Effector memory CD4-positive, alpha-beta T cell (primary cell): ENCODE data around the gene ALDH2.
A peak's percentile ranks its signal among the peaks of the same experiment; 100 is the strongest.
"Not testable (repeated sequence)": the region's sequence is repeated elsewhere in the genome, so short reads cannot be mapped to it uniquely, and the experiment has no call there.

ENCODE experiments used
- DNase-seq, 3 donors: peaks; one replicate each; pipeline ENCODE4 v3.0.0-alpha.2; 2020
- H3K27ac ChIP-seq: 2 replicates; pipeline ENCODE4 v1.7.0; 2013; ENCODE audit warnings: mild to moderate bottlenecking, low read length, moderate library complexity; ENCODE audit not compliant: insufficient read depth, poor library complexity, severe bottlenecking
- H3K27me3 ChIP-seq: replicated peaks from 2 replicates; pipeline ENCODE4 v1.7.0; 2013; ENCODE audit warnings: mild to moderate bottlenecking, low read length; ENCODE audit not compliant: insufficient read depth, control insufficient read depth, poor library complexity, severe bottlenecking
- H3K36me3 ChIP-seq: 2 replicates; pipeline ENCODE4 v1.7.0; 2013; ENCODE audit warnings: mild to moderate bottlenecking, low read length, moderate library complexity; ENCODE audit not compliant: control insufficient read depth, insufficient read depth
- H3K4me1 ChIP-seq: 2 replicates; pipeline ENCODE4 v1.7.0; 2013; ENCODE audit warnings: low read length, mild to moderate bottlenecking; ENCODE audit not compliant: control insufficient read depth, insufficient read depth, poor library complexity, severe bottlenecking
- H3K4me3 ChIP-seq: 2 replicates; pipeline ENCODE4 v1.7.0; 2013; ENCODE audit warnings: low read length, low read depth, mild to moderate bottlenecking; ENCODE audit not compliant: insufficient read depth, poor library complexity, severe bottlenecking
- H3K9me3 ChIP-seq: 2 replicates; pipeline ENCODE4 v1.7.0; 2013; ENCODE audit warnings: mild to moderate bottlenecking, low read length, moderate library complexity; ENCODE audit not compliant: control insufficient read depth

The ALDH2 gene

DNA sequence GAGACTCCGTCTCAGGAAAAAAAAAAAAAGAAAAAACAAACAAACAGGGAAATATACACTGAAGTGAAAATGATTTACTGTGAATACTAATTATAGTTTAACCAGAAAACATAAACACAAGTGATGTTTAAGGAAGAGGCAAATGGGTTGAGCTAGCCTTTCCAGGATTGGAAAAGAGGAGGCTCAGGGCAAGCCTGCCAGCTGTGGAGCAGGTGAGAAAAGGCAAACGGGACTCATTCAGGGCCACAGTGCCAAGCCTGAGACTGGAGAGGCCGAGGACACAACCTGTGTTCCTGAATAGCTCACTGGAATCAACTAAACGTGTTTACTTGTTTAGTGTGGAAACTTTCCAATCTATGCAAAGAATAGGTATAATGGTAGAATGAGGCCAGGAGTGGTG is 39.6 kb downstream of the ALDH2 start:
- H3K36me3 ChIP-seq = no peaks in the 10 kb centered on the region
- H3K4me3 ChIP-seq = no peak overlapping the region
- DNase-seq = no peak
- no peaks in the 10 kb centered on the region for H3K9me3 ChIP-seq
- H3K27ac ChIP-seq = no peak overlapping the region
- H3K4me1 ChIP-seq = no peaks in the 10 kb centered on the region
- H3K27me3 ChIP-seq = no peaks in the 10 kb centered on the region

DNA sequence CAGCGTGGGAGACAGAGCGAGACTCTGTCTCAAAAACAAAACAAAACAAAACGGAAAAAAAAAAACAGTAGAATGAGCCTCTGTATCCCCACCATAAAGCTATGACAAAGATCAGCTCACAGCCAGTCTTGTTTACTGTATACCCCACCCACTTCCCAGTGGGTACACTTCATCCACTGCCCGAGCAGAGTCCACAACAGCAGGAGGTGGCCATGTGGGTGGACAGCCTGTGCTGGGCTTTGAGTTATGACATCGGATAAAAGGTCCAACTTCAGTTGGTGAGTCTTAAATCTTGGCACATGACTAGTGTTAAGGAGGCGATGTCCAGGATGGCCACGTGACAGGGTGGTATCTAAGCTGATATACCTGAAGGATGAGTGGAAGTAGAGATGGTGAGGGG is 40.5 kb downstream of the ALDH2 start:
- Histone ChIP-seq H3K4me3 (no peak overlapping the region), H3K9me3 (no peaks in the 10 kb centered on the region), H3K36me3 (no peaks in the 10 kb centered on the region), H3K27ac (no peak overlapping the region), H3K27me3 (no peaks in the 10 kb centered on the region), H3K4me1 (no peaks in the 10 kb centered on the region)
- DNase-seq = no peak

DNA sequence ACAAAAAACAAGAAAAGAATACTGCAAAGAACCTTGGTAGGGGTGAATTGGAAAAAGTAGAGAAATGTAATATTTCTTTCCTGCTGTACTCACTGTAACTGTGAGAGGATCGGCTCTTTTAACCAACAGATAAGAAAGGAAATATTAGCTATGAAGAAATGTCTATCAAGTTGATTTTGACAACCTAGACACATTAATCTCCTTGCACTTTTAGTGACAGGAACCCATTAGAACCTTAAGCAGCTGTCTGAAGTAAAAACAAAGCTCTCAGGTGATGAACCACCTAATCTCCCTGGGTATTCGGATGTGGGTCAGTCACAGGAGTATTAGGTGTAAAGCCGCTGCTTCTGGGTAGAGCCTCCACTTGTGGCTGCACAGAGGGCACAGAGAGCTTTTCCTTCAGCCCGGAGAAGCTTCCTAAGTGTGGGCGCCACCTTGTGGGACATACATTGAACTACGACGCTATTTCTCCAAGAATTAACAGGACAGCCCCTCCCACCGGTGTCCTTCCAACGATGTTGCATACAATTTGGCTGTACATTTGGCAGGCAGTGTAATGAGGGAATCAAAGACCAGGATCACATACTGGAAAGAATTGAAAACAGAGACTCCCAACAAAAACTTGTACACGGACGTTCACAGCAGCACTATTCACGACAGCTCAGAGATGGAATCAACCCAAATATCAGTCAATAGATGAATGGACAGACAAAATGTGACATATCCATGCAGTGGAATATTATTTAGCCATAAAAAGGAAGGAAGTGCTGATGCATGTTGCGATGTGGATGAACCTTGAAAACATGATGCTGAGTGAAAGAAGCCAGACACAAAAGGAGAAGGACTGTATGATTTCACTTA is 46.4 kb downstream of the ALDH2 start:
- Histone ChIP-seq H3K27me3 (no peaks in the 10 kb centered on the region), H3K9me3 (no peaks in the 10 kb centered on the region), H3K4me1 (no peaks in the 10 kb centered on the region), H3K36me3 (no peaks in the 10 kb centered on the region), H3K4me3 (no peak overlapping the region), H3K27ac (no peak overlapping the region)
- DNase-seq = peak; percentile 8 to 47 (median 21)

DNA sequence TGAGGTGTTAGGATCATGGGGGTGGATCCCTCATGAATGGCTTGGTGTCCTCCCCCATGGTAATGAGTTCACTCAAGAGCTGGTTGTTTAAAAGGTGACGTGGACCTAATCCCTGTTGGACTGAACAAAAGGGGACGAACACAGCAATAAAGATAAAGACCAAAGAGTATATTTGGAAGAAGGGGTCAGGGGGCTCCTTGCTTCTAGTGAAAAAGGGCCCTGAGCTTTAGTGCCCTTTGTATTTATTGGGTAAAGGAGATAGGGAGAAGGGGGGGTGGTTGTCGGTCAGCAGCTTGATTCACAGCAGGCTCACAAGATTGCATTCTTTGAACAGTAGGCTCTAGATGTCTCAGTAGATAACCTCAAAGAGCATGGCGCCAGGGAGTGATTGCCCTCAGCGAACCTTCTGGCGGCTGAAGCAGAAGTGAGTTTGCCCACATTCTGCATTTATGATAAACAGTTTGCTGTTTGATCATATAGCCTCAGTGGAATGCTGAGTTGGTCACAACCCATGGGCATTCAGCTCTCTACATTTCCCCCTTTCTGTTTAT is 49.4 kb downstream of the ALDH2 start:
- H3K27me3 ChIP-seq = no peaks in the 10 kb centered on the region
- no peak for DNase-seq
- no peak overlapping the region for H3K27ac ChIP-seq
- no peaks in the 10 kb centered on the region for H3K4me1 ChIP-seq
- H3K4me3 ChIP-seq = no peak overlapping the region
- H3K36me3 ChIP-seq = no peaks in the 10 kb centered on the region
- H3K9me3 ChIP-seq = no peaks in the 10 kb centered on the region

DNA sequence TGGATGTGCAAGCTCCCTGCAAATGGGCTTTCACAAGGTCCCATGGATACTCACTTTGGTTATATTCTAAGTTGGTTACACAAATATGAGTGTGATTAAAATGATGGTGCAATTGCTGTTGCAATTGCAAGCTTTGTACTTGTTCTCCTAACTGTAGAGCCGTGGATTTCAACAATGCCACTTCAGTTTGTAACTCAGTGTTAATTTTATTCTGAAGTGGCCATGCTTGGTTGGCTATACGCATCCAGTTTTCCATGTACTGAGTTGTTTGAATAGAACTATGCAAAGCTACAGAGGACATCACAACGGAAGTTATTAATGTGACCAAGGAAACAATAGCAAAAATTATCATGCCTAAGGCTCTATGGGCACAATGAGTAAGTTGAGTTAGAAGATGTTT is 50.2 kb downstream of the ALDH2 start:
- not testable (repeated sequence) for H3K27ac ChIP-seq, H3K27me3 ChIP-seq, H3K36me3 ChIP-seq, DNase-seq, H3K9me3 ChIP-seq, H3K4me1 ChIP-seq, H3K4me3 ChIP-seq

DNA sequence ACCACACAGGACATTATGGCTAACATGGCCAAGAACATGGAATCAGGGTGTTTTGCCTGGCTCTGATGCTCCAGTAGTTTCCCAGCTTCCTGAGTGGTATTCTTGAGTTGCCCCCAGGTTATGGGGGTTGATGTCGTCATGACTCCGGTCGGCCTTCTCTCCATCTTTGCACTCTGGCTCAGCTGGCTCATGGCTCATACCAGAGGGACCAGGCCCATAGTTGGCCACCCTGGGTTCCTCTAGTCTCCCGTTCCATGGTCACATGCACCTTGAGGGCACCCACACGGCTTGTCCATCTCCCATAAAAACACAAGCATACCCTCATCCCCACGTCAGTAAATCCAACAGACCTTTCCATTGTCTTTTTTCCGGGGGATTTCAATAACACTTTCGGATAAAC is 51.6 kb downstream of the ALDH2 start:
- Histone ChIP-seq H3K27ac (no peak overlapping the region), H3K4me3 (no peak overlapping the region), H3K36me3 (no peaks in the 10 kb centered on the region), H3K9me3 (no peaks in the 10 kb centered on the region), H3K27me3 (no peaks in the 10 kb centered on the region), H3K4me1 (no peaks in the 10 kb centered on the region)
- DNase-seq = no peak

DNA sequence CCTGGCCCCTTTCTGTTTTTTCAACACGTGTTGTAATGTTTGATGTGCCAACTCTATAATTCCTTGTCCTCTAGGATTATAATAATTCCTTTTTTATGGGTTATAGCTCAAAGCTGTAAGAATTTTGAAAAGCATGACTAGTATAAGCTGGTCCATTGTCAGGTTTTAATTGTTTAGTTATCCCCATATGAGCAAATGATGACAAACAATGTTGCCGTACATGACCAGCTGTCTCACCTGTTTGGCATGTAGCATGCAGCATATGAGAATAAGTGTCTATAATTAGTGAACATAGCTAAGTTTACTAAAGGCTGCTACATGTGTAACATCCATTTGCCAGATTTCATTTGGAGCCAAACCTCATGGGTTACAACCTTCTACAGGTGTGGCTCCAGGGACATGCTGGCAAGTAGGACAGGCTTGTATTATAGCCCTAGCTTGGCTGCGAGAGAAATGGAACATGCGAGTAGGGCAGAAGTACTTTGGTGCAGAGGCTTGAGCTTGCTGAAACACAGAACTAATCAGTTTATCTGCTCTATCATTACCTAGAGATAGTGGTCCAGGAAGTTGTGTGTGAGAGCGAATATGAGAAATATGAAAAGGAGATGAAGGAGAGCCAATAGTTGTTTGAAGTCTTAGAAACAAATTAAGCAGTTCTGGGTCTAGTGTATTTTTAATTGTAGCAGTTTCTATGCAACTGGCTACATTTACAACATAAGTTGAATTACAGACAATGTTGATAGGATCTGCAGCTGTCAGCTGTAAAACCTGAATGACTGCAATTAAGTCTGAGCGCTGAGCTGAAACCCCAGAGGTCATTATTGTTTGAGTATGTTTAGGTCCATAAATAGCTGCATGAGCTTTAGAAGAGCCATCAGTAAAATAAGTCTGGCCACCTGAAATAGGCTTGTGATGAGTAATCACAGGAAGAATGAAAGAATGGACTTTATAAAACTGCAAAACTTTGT is 52.7 kb downstream of the ALDH2 start:
- no peak overlapping the region for H3K4me3 ChIP-seq
- H3K27me3 ChIP-seq = no peaks in the 10 kb centered on the region
- no peak for DNase-seq
- H3K9me3 ChIP-seq = no peaks in the 10 kb centered on the region
- H3K4me1 ChIP-seq = no peaks in the 10 kb centered on the region
- no peak overlapping the region for H3K27ac ChIP-seq
- H3K36me3 ChIP-seq = no peaks in the 10 kb centered on the region

DNA sequence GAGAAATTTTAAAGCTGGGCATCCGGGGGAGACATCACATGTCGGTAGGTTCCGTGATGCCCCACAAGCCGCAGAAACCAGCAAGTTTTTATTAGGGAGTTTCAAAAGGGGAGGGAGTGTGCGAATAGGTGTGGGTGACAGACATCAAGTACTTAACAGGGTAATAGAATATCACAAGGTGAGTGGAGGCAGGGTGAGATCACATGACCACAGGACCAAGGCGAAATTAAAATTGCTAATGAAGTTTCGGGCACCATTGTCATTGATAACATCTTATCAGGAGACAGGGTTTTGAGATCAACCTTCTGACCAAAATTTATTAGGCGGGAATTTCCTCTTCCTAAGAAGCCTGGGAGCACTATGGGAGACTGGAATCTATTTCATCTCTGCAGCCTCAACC is 54.1 kb downstream of the ALDH2 start:
- H3K36me3 ChIP-seq, H3K27me3 ChIP-seq, DNase-seq, H3K27ac ChIP-seq, H3K4me1 ChIP-seq, H3K9me3 ChIP-seq, H3K4me3 ChIP-seq: not testable (repeated sequence)

DNA sequence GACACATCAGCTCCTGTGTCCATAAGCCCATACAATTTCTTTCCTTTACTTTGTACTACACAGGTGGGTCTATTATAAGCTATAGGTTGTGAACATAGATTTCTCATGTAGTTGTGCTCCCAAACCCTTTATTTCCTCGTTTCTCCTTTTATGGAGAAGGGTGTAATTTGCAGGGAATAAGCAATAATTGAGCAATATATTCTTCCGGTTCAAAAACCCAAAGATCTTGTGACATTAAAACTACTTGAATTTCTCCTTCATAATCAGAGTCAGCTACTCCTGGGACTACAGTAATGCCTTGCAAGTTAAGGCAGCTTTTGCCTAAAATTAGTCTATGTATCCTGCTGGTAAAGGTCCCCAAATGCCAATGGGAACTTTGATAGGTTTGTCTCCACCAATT is 56.2 kb downstream of the ALDH2 start:
- no peaks in the 10 kb centered on the region for H3K9me3 ChIP-seq
- no peaks in the 10 kb centered on the region for H3K4me1 ChIP-seq
- no peaks in the 10 kb centered on the region for H3K36me3 ChIP-seq
- H3K27me3 ChIP-seq = no peaks in the 10 kb centered on the region
- no peak overlapping the region for H3K27ac ChIP-seq
- DNase-seq = no peak
- no peak overlapping the region for H3K4me3 ChIP-seq

DNA sequence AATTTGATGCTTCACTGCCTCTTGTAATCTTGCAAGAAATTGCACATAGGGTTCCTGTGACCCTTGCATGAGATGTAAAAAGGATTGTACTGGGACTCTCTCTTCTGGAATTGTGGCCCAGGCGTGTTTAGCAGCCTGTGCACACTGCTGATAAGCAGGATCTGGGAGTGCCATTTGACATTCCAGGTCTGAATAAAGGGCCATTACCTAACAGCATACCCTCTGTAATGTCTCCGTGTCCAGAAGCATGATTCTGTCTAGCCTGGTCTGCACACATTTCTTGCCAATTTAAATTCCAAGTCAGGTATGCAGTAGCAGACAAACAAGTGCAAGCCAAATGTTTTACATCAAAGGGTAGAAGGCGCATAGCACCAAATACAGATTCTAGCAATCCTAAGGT is 57.2 kb downstream of the ALDH2 start:
- Histone ChIP-seq H3K27ac (no peak overlapping the region), H3K4me3 (no peak overlapping the region), H3K36me3 (no peaks in the 10 kb centered on the region), H3K4me1 (no peaks in the 10 kb centered on the region), H3K27me3 (no peaks in the 10 kb centered on the region), H3K9me3 (no peaks in the 10 kb centered on the region)
- DNase-seq = no peak
